Measurements from ENCODE around the gene UHRF1. TPM values are rescaled to one million over a fixed set of nuclear protein-coding genes. Genes with fewer than 3 reads are reported as not detected.

Gene UHRF1
- polyA plus RNA-seq, 1 of the 3 experiments (the other 2 are of a cell fraction): 43.4 TPM

- TF ChIP-seq, protein P1, sequence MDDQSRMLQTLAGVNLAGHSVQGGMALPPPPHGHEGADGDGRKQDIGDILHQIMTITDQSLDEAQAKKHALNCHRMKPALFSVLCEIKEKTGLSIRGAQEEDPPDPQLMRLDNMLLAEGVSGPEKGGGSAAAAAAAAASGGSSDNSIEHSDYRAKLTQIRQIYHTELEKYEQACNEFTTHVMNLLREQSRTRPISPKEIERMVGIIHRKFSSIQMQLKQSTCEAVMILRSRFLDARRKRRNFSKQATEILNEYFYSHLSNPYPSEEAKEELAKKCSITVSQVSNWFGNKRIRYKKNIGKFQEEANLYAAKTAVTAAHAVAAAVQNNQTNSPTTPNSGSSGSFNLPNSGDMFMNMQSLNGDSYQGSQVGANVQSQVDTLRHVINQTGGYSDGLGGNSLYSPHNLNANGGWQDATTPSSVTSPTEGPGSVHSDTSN (IDR thresholded peaks at IDR 0.05): no peak
- TF ChIP-seq SMC3 (IDR thresholded peaks at IDR 0.05; ENCODE audit: low read depth, low read length) (no peak), RCOR1 (IDR thresholded peaks at IDR 0.05; ENCODE audit: low read length) (no peak), GATA2 (CRISPR knock-in tag; IDR thresholded peaks at IDR 0.05) (no peak), EZH2phosphoT487 (IDR thresholded peaks at IDR 0.05; ENCODE audit: borderline replicate concordance, low read depth) (no peak), EP300 (IDR thresholded peaks at IDR 0.05; ENCODE audit: borderline replicate concordance in 1 of 2, low read depth in 1 of 2, low read length in 1 of 2) (no peak), MAX (IDR thresholded peaks at IDR 0.05; ENCODE audit: low read depth) (no peak), TCF12 (IDR thresholded peaks at IDR 0.05) (no peak)
Observed at GRCh38 chr19:5006201-5006600, 96.9 kb downstream of the UHRF1 start (continued).

GRCh38 chr19:5006821-5007220 is 97.5 kb downstream of the UHRF1 start:
- 86% methylated on average over 9 of the region's 13 CpGs for WGBS (ENCODE audit: low lambda C conversion rate)
- no peak overlapping the region for H3K4me2 ChIP-seq
- H3K9me3 ChIP-seq: no peaks in the 10 kb centered on the region
- H2AFZ ChIP-seq (ENCODE audit: low read depth): no peak overlapping the region
- H3K4me1 ChIP-seq (ENCODE audit: control insufficient read depth in 1 of 2, insufficient read depth in 2 of 2, low read depth in 1 of 2, low read length in 1 of 2): peaks cover 0 to 7% of the 10 kb centered on the region in 2 experiments; a peak in 1 of 4 replicates
- peaks cover 0 to 7% of the 10 kb centered on the region in 2 experiments for H3K36me3 ChIP-seq (replicated peaks in 1 of 2; ENCODE audit: control insufficient read depth in 1 of 2, insufficient read depth in 2 of 2, low read length in 1 of 2)
- peaks cover 100% of the 10 kb centered on the region for H3K79me2 ChIP-seq (ENCODE audit: insufficient read depth)
- no peak overlapping the region for H3K27ac ChIP-seq (ENCODE audit: low read depth in 2 of 2, low read length in 1 of 2)
- CTCF ChIA-PET: interaction anchor here (1.3 kb wide), 1 partner anchor 36 kb away, joined by 3 read pairs; no protein-coding TSS in a partner anchor
- H4K20me1 ChIP-seq (ENCODE audit: insufficient read depth): peaks cover 87% of the 10 kb centered on the region
- no peaks in the 10 kb centered on the region for H3K9me2 ChIP-seq
- no peaks in the 10 kb centered on the region for H3K27me3 ChIP-seq (ENCODE audit: insufficient read depth)
- peaks cover 8% of the 10 kb centered on the region for H3F3A ChIP-seq (replicated peaks; ENCODE audit: insufficient read depth)
- H3K4me3 ChIP-seq (ENCODE audit: low read depth in 2 of 2, low read length in 1 of 2): no peak overlapping the region
- H3K9ac ChIP-seq: no peak overlapping the region
- DNase-seq: no peak
- POLR2A ChIA-PET: no interaction called here
- TF ChIP-seq RAD21 (IDR thresholded peaks at IDR 0.05; ENCODE audit: low read length) (no peak), YY1 (IDR thresholded peaks at IDR 0.05; ENCODE audit: low read depth) (no peak), GABPA (IDR thresholded peaks at IDR 0.05; ENCODE audit: low read depth) (no peak), SIN3A (IDR thresholded peaks at IDR 0.05; ENCODE audit: borderline replicate concordance, low read depth, low read length) (no peak), JUND (IDR thresholded peaks at IDR 0.05) (no peak), RXRA (IDR thresholded peaks at IDR 0.05; ENCODE audit: borderline replicate concordance, low read depth) (no peak), MEF2A (IDR thresholded peaks at IDR 0.05; ENCODE audit: borderline replicate concordance, low read depth) (no peak), REST (IDR thresholded peaks at IDR 0.05; ENCODE audit: low read depth, low read length) (no peak), TAF1 (IDR thresholded peaks at IDR 0.05; ENCODE audit: borderline replicate concordance, low read depth, low read length) (no peak)

Small RNAs within 50 kb of the gene (small RNA-seq; reads per million reads assigned to genes)
- 0 to 1.9 (median 0) reads per million in 7 experiments for gene MIR4747

Other genes starting within 250 kb of the UHRF1 start
- gene MYDGF, start 239.2 kb upstream of the UHRF1 start, polyA plus RNA-seq (2012; rRNA removed): 188 and 312 TPM in 2 replicates
- gene DPP9, start 185.7 kb upstream of the UHRF1 start, polyA plus RNA-seq (2012; rRNA removed): 10.5 and 17.1 TPM in 2 replicates
- 4.8 and 5.0 TPM in 2 replicates for gene FEM1A, start 117.8 kb upstream of the UHRF1 start, polyA plus RNA-seq (2012; rRNA removed)
- gene TICAM1, start 77.8 kb upstream of the UHRF1 start, polyA plus RNA-seq (2012; rRNA removed): 1.8 and 2.7 TPM in 2 replicates
- 129 and 136 TPM in 2 replicates for gene PLIN3, start 41.8 kb upstream of the UHRF1 start, polyA plus RNA-seq (2012; rRNA removed)
- not detected in 2 replicates for gene ARRDC5, start 6.6 kb upstream of the UHRF1 start, polyA plus RNA-seq (2012; rRNA removed)
- 10.0 and 12.2 TPM in 2 replicates for gene KDM4B, start 59.6 kb downstream of the UHRF1 start, polyA plus RNA-seq (2012; rRNA removed)

Data from SK-N-SH (cell line).